HPDE6-E6E7 (cell line): ENCODE data around the gene LYG1.
"Not testable (repeated sequence)": the region's sequence is repeated elsewhere in the genome, so short reads cannot be mapped to it uniquely, and the experiment has no call there.

Source experiments
- DNase-seq: peaks from one replicate; pipeline ENCODE4 v3.0.0; 2011; ENCODE audit warnings: missing footprints; ENCODE audit errors: extremely low spot score

The LYG1 gene

GRCh38 chr2:99301097-99301496 lies at the start of gene LYG1:
LYG1 (minus strand) TSS chr2:99301197; CDS start chr2:99295670, 5,527 bp downstream.
- DNase-seq, result not testable (repeated sequence)

- DNase-seq, result no peak
Measured at GRCh38 chr2:99350194-99350593, 49.2 kb upstream of the LYG1 start.

GRCh38 chr2:99348173-99348572 lies 47.2 kb upstream of the LYG1 start:
- DNase-seq, result no peak

GRCh38 chr2:99346218-99346617 lies 45.2 kb upstream of the LYG1 start:
- no peak for DNase-seq

- not testable (repeated sequence) for DNase-seq
Measured at GRCh38 chr2:99345446-99345845, 44.4 kb upstream of the LYG1 start.

- DNase-seq, result no peak
Measured at GRCh38 chr2:99342536-99342935, 41.5 kb upstream of the LYG1 start.

- DNase-seq, result no peak
Measured at GRCh38 chr2:99340669-99341236, 39.8 kb upstream of the LYG1 start.

GRCh38 chr2:99338029-99338585 lies 37.1 kb upstream of the LYG1 start:
- peak; percentile 3 for DNase-seq

- DNase-seq, result peak; percentile 93
Measured at GRCh38 chr2:99337113-99338028, 36.4 kb upstream of the LYG1 start, which contains the start of gene EIF5B. EIF5B (plus strand) TSS chr2:99337389; CDS start chr2:99337555, 166 bp downstream.

GRCh38 chr2:99336804-99337112 lies 35.8 kb upstream of the LYG1 start:
- peak; percentile 26 for DNase-seq

- DNase-seq, result peak; percentile 95
Measured at GRCh38 chr2:99335911-99336803, 35.2 kb upstream of the LYG1 start, which contains the start of gene TXNDC9. TXNDC9 (minus strand) TSS chr2:99336333; CDS start chr2:99333210, 3,123 bp downstream.

GRCh38 chr2:99325384-99325783 lies 24.4 kb upstream of the LYG1 start:
- DNase-seq, result no peak

- DNase-seq, result not testable (repeated sequence)
Measured at GRCh38 chr2:99317873-99318200, 16.8 kb upstream of the LYG1 start.

- DNase-seq, result no peak
Measured at GRCh38 chr2:99317161-99317872, 16.3 kb upstream of the LYG1 start.

- no peak for DNase-seq
Measured at GRCh38 chr2:99299580-99299979, 1.4 kb downstream of the LYG1 start.

GRCh38 chr2:99297994-99298393 lies 3.0 kb downstream of the LYG1 start:
- no peak for DNase-seq

GRCh38 chr2:99285526-99285925 lies 15.5 kb downstream of the LYG1 start:
- no peak for DNase-seq

GRCh38 chr2:99279969-99280695 lies 20.9 kb downstream of the LYG1 start:
- DNase-seq, result no peak

- peak; percentile 72 for DNase-seq
Measured at GRCh38 chr2:99278793-99279291, 22.2 kb downstream of the LYG1 start.

- not testable (repeated sequence) for DNase-seq
Measured at GRCh38 chr2:99278195-99278765, 22.7 kb downstream of the LYG1 start.
